ENCODE data around the gene AGBL3.
"Not testable (repeated sequence)": the region's sequence is repeated elsewhere in the genome, so short reads cannot be mapped to it uniquely, and the experiment has no call there.

AGBL3 gene

GRCh38 chr7:135075716-135076115 lies 89.4 kb downstream of the AGBL3 start:
- DNase-seq (ENCODE audit: low read depth, low spot score) = no peak

- no peak for DNase-seq (ENCODE audit: low read depth, low spot score)
Measured at GRCh38 chr7:135076882-135077281, 90.6 kb downstream of the AGBL3 start.

GRCh38 chr7:135077642-135078041 lies 91.3 kb downstream of the AGBL3 start:
- no peak for DNase-seq (ENCODE audit: low read depth, low spot score)

- DNase-seq (ENCODE audit: low read depth, low spot score) = no peak
Measured at GRCh38 chr7:135078051-135078450, 91.7 kb downstream of the AGBL3 start.

- DNase-seq (ENCODE audit: low read depth, low spot score) = no peak
Measured at GRCh38 chr7:135079068-135079467, 92.8 kb downstream of the AGBL3 start.

- no peak for DNase-seq (ENCODE audit: low read depth, low spot score)
Measured at GRCh38 chr7:135083005-135083404, 96.7 kb downstream of the AGBL3 start.

GRCh38 chr7:135088566-135088965 lies 102.3 kb downstream of the AGBL3 start:
- no peak for DNase-seq (ENCODE audit: low read depth, low spot score)

GRCh38 chr7:135091717-135092116 lies 105.4 kb downstream of the AGBL3 start:
- DNase-seq (ENCODE audit: low read depth, low spot score) = no peak

- DNase-seq (ENCODE audit: low read depth, low spot score) = no peak
Measured at GRCh38 chr7:135094472-135095237, 108.3 kb downstream of the AGBL3 start.

- no peak for DNase-seq (ENCODE audit: low read depth, low spot score)
Measured at GRCh38 chr7:135095450-135095849, 109.1 kb downstream of the AGBL3 start.

- DNase-seq (ENCODE audit: low read depth, low spot score) = no peak
Measured at GRCh38 chr7:135098391-135098790, 112.1 kb downstream of the AGBL3 start.

- DNase-seq (ENCODE audit: low read depth, low spot score) = no peak
Measured at GRCh38 chr7:135100856-135101255, 114.5 kb downstream of the AGBL3 start.

- DNase-seq (ENCODE audit: low read depth, low spot score) = no peak
Measured at GRCh38 chr7:135102372-135102771, 116.1 kb downstream of the AGBL3 start.

- no peak for DNase-seq (ENCODE audit: low read depth, low spot score)
Measured at GRCh38 chr7:135109562-135109961, 123.3 kb downstream of the AGBL3 start.

- DNase-seq (ENCODE audit: low read depth, low spot score) = no peak
Measured at GRCh38 chr7:135109976-135110375, 123.7 kb downstream of the AGBL3 start.

- DNase-seq (ENCODE audit: low read depth, low spot score) = no peak
Measured at GRCh38 chr7:135111379-135111778, 125.1 kb downstream of the AGBL3 start.

- no peak for DNase-seq (ENCODE audit: low read depth, low spot score)
Measured at GRCh38 chr7:135114622-135115021, 128.3 kb downstream of the AGBL3 start.

- DNase-seq (ENCODE audit: low read depth, low spot score) = no peak
Measured at GRCh38 chr7:135117096-135117495, 130.8 kb downstream of the AGBL3 start.

GRCh38 chr7:135121868-135122267 lies 135.6 kb downstream of the AGBL3 start:
- no peak for DNase-seq (ENCODE audit: low read depth, low spot score)

GRCh38 chr7:135124631-135125030 lies 138.3 kb downstream of the AGBL3 start:
- DNase-seq (ENCODE audit: low read depth, low spot score) = not testable (repeated sequence)

GRCh38 chr7:135128931-135129330 lies 142.6 kb downstream of the AGBL3 start:
- DNase-seq (ENCODE audit: low read depth, low spot score) = no peak

- no peak for DNase-seq (ENCODE audit: low read depth, low spot score)
Measured at GRCh38 chr7:135129579-135129978, 143.3 kb downstream of the AGBL3 start.

GRCh38 chr7:135143885-135144668 lies 157.8 kb downstream of the AGBL3 start:
- DNase-seq (ENCODE audit: low read depth, low spot score) = no peak

Measured in activated naive CD8-positive, alpha-beta T cell treated with anti-CD3 and anti-CD28 coated beads, Interleukin-2, amount 50 U/mL, for 16 hours (primary cell).